Measurements from ENCODE around the gene SLC10A7.

DNA sequence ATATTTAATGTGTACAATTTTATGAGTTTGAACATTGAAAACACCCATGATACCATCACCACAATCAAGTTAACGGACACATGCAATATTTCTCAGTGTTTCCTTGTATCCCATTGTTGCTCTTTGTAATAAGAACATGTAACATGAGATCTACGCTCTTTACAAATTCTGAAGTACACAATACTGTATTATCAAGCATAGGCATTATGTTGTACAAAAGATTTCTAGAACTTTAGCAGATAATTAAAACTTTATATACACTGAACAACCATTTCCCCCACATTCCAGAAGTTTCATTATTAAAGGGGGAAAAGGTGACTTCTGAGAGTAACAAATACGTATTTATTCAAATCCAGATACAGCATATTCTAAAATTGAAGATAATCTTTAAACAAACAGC lies 114.5 kb downstream of the SLC10A7 start:
- TF ChIP-seq CTCF (IDR thresholded peaks at IDR 0.05 in 2 of 3, conservative IDR thresholded peaks at IDR 0.05 in 1 of 3; ENCODE audit: insufficient read depth in 2 of 3, low read depth in 1 of 3, low read length in 3 of 3) (no peak), EZH2 (IDR thresholded peaks at IDR 0.05; ENCODE audit: borderline replicate concordance, low read depth, low read length) (no peak), HDGF (IDR thresholded peaks at IDR 0.05) (no peak), CEBPB (tag; IDR thresholded peaks at IDR 0.05) (no peak), ZNF24 (IDR thresholded peaks at IDR 0.05) (no peak), STAT5B (CRISPR knock-in tag; IDR thresholded peaks at IDR 0.05) (no peak), MTA1 (IDR thresholded peaks at IDR 0.05; ENCODE audit: borderline replicate concordance) (no peak), STAT6 (CRISPR knock-in tag; IDR thresholded peaks at IDR 0.05) (no peak), ZBTB11 (CRISPR knock-in tag; IDR thresholded peaks at IDR 0.05) (no peak), JUND (IDR thresholded peaks at IDR 0.05; ENCODE audit: borderline replicate concordance, low read depth, low read length) (no peak), JUND (tag; IDR thresholded peaks at IDR 0.05; ENCODE audit: borderline replicate concordance, low read depth, low read length) (no peak)

Data from K562 (cell line).